ENCODE results near the gene MAPK6.

DNA sequence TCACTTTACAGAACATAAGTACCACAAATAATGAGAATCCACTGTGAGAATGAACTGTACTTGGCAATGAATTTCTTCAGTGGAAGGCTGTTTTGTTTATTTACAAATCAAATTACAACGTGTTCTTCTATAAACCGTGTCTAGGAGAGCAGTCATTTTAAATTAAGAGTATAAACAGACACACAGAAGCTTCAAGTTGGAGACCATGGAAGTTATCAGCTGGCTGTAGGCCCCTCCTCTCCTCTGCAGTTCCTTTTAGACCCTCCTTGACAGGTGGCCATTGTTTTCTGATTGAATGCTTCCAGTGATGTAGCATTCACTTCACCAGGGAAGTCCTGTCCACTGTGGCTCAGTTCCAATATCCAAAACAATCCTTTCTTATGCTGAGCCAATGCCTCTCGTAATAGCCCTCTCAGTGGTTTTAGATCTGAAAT lies 7.3 kb upstream of the MAPK6 start:
- TF ChIP-seq CTCF (conservative IDR thresholded peaks at IDR 0.05) (no peak), EZH2 (IDR thresholded peaks at IDR 0.05; ENCODE audit: low read depth) (no peak)

All from PC-9 (cell line).